IMR-90 (cell line): ENCODE measurements around the gene DIPK1A. TPM values are rescaled to one million over a fixed set of nuclear protein-coding genes. Genes with fewer than 3 reads are reported as not detected.

Source experiments
- ATAC-seq: fragments of 200-7000 bp; cut with Tn5 transposase; 2 replicates; pipeline ENCODE4 v1.9.1; 2020; ENCODE audit warnings: low read depth, mild to moderate bottlenecking, moderate library complexity
- BruUV-seq: library from RNA; stranded (reverse); fragments of 400-500 nt; replicated peaks from 2 replicates; lab custom pipeline; 2021; lab: Mats Ljungman, UMichigan
- CTCF ChIA-PET: fragments of 300-600 bp; formaldehyde crosslinking; extraction: SDS; loops from one replicate; lab custom pipeline; 2021; ENCODE audit warnings: antibody characterized with exemption; lab: Yijun Ruan, JAX
- POLR2A ChIA-PET: fragments of 300-600 bp; sonication (Branson Sonifier 250); formaldehyde crosslinking; loops from one replicate; lab custom pipeline; 2022; ENCODE audit warnings: antibody characterized with exemption; ENCODE audit not compliant: unreplicated experiment; lab: Charles Lee
- DNase-seq: peaks from one replicate; pipeline ENCODE4 v3.0.0; 2013
- H2AFZ ChIP-seq: replicated peaks from 2 replicates; pipeline ENCODE3; 2013; ENCODE audit warnings: low read length, mild to moderate bottlenecking; ENCODE audit not compliant: poor library complexity
- H2AK5ac ChIP-seq: 2 replicates; pipeline ENCODE4 v1.6.1; 2013; ENCODE audit warnings: low read depth, low read length, inconsistent platforms
- H2AK9ac ChIP-seq: replicated peaks from 2 replicates; pipeline ENCODE3; 2013; ENCODE audit warnings: mild to moderate bottlenecking, low read depth, low read length, moderate library complexity; ENCODE audit not compliant: poor library complexity
- H2BK120ac ChIP-seq: 2 replicates; pipeline ENCODE4 v1.6.1; 2013; ENCODE audit warnings: low read depth, low read length, inconsistent platforms
- H2BK15ac ChIP-seq: 3 replicates; pipeline ENCODE4 v1.6.1; 2013; ENCODE audit warnings: low read depth, low read length, inconsistent platforms
- H2BK20ac ChIP-seq: 2 replicates; pipeline ENCODE4 v1.6.1; 2013; ENCODE audit warnings: low read depth, mild to moderate bottlenecking, inconsistent platforms, low read length, moderate library complexity
- H2BK5ac ChIP-seq: 2 replicates; pipeline ENCODE4 v1.6.1; 2013; ENCODE audit warnings: mild to moderate bottlenecking, low read depth, low read length, inconsistent platforms; ENCODE audit not compliant: poor library complexity, severe bottlenecking
- H3K14ac ChIP-seq: replicated peaks from 2 replicates; pipeline ENCODE4 v1.6.1; 2013; ENCODE audit warnings: low read depth, low read length, inconsistent platforms
- H3K18ac ChIP-seq: 2 replicates; pipeline ENCODE4 v1.6.1; 2013; ENCODE audit warnings: low read depth, low read length, control low read depth
- H3K23ac ChIP-seq: 2 replicates; pipeline ENCODE4 v1.6.1; 2013; ENCODE audit warnings: low read depth, low read length, inconsistent platforms
- H3K27ac ChIP-seq: 2 replicates; pipeline ENCODE4 v1.5.1; 2013; ENCODE audit warnings: mild to moderate bottlenecking, control low read depth, low read length; ENCODE audit not compliant: insufficient read depth
- H3K27me3 ChIP-seq: 2 replicates; pipeline ENCODE4 v1.6.1; 2013; ENCODE audit warnings: low read length; ENCODE audit not compliant: control insufficient read depth, insufficient read depth
- H3K36me3 ChIP-seq: 2 replicates; pipeline ENCODE4 v1.6.1; 2013; ENCODE audit warnings: low read length, mixed read lengths; ENCODE audit not compliant: control insufficient read depth, insufficient read depth
- H3K4ac ChIP-seq: 2 replicates; pipeline ENCODE4 v1.6.1; 2013; ENCODE audit warnings: low read depth, low read length, inconsistent platforms
- H3K4me1 ChIP-seq: 2 replicates; pipeline ENCODE4 v1.6.1; 2013; ENCODE audit warnings: low read length, mixed read lengths; ENCODE audit not compliant: control insufficient read depth, insufficient read depth
- H3K4me2 ChIP-seq: 2 replicates; pipeline ENCODE4 v1.6.1; 2013; ENCODE audit warnings: low read depth, mild to moderate bottlenecking, control low read depth, low read length, moderate library complexity
- H3K4me3 ChIP-seq: 2 replicates; pipeline ENCODE4 v1.5.1; 2013; ENCODE audit warnings: low read depth, mild to moderate bottlenecking, control low read depth, low read length, moderate library complexity; ENCODE audit not compliant: insufficient read depth
- H3K56ac ChIP-seq: 2 replicates; pipeline ENCODE4 v1.6.1; 2013; ENCODE audit warnings: low read length, inconsistent platforms; ENCODE audit not compliant: insufficient read depth; ENCODE audit errors: extremely low read depth
- H3K79me1 ChIP-seq, 2 experiments: 2 replicates each; pipeline ENCODE4 v1.6.1; 2013; ENCODE audit warnings: low read length in 2 of 2, inconsistent platforms in 1 of 2, low read depth in 1 of 2
- H3K9ac ChIP-seq: 2 replicates; pipeline ENCODE4 v1.6.1; 2013; ENCODE audit warnings: low read depth, low read length, control low read depth
- H3K9me1 ChIP-seq: 2 replicates; pipeline ENCODE4 v1.6.1; 2013; ENCODE audit warnings: low read length, inconsistent platforms; ENCODE audit not compliant: insufficient read depth
- H3K9me3 ChIP-seq: 2 replicates; pipeline ENCODE4 v1.6.1; 2013; ENCODE audit warnings: low read length; ENCODE audit not compliant: control insufficient read depth, insufficient read depth
- H4K20me1 ChIP-seq: 2 replicates; pipeline ENCODE4 v1.6.1; 2013; ENCODE audit warnings: low read length, inconsistent platforms; ENCODE audit not compliant: insufficient read depth
- H4K5ac ChIP-seq: 2 replicates; pipeline ENCODE4 v1.6.1; 2013; ENCODE audit warnings: mild to moderate bottlenecking, low read depth, low read length, control low read depth
- H4K8ac ChIP-seq, 2 experiments: 2 replicates each; pipeline ENCODE4 v1.6.1; 2013; ENCODE audit warnings: low read depth in 2 of 2, low read length in 2 of 2, control low read depth in 1 of 2, inconsistent platforms in 1 of 2
- H4K91ac ChIP-seq: 2 replicates; pipeline ENCODE4 v1.6.1; 2013; ENCODE audit warnings: low read depth, low read length, inconsistent platforms; ENCODE audit not compliant: insufficient read depth
- BHLHE40 ChIP-seq: fragments of 150-350 bp; IDR thresholded peaks from 2 replicates; pipeline ENCODE4 v1.6.1; 2016; ENCODE audit warnings: mild to moderate bottlenecking, low read depth, low read length
- CEBPB ChIP-seq: IDR thresholded peaks from 2 replicates; pipeline ENCODE4 v1.6.1; 2012; ENCODE audit warnings: low read depth, low read length, improper control_type of control experiment
- CHD1 ChIP-seq: IDR thresholded peaks from 2 replicates; pipeline ENCODE4 v1.6.1; 2012; ENCODE audit warnings: low read depth, low read length, improper control_type of control experiment
- CTCF ChIP-seq: conservative IDR thresholded peaks from 2 replicates; pipeline ENCODE4 v1.5.1; 2012; ENCODE audit warnings: mild to moderate bottlenecking, low read depth, low read length, improper control_type of control experiment
- ELK1 ChIP-seq: fragments of 150-350 bp; IDR thresholded peaks from 2 replicates; pipeline ENCODE4 v1.6.1; 2016; ENCODE audit warnings: low read depth, mild to moderate bottlenecking, low read length, moderate library complexity, borderline replicate concordance
- MAFK ChIP-seq: IDR thresholded peaks from 2 replicates; pipeline ENCODE4 v1.6.1; 2012; ENCODE audit warnings: low read depth, low read length, improper control_type of control experiment
- MXI1 ChIP-seq: IDR thresholded peaks from 2 replicates; pipeline ENCODE4 v1.6.1; 2012; ENCODE audit warnings: low read depth, mild to moderate bottlenecking, low read length, moderate library complexity, borderline replicate concordance
- NFE2L2 ChIP-seq: fragments of 150-350 bp; IDR thresholded peaks from 2 replicates; pipeline ENCODE4 v1.6.1; 2016; ENCODE audit warnings: low read depth, mild to moderate bottlenecking, low read length
- RCOR1 ChIP-seq: IDR thresholded peaks from 2 replicates; pipeline ENCODE4 v1.6.1; 2012; ENCODE audit warnings: mild to moderate bottlenecking, low read length, improper control_type of control experiment; ENCODE audit not compliant: insufficient replicate concordance
- RFX5 ChIP-seq: IDR thresholded peaks from 2 replicates; pipeline ENCODE4 v1.8.0; 2012; ENCODE audit warnings: low read depth, mild to moderate bottlenecking, low read length, moderate library complexity
- SMC3 ChIP-seq: fragments of 150-350 bp; IDR thresholded peaks from 2 replicates; pipeline ENCODE4 v1.6.1; 2016; ENCODE audit warnings: low read depth, mild to moderate bottlenecking, antibody characterized with exemption, low read length, moderate library complexity
- USF2 ChIP-seq: fragments of 150-350 bp; IDR thresholded peaks from 2 replicates; pipeline ENCODE4 v1.6.1; 2017; ENCODE audit warnings: mild to moderate bottlenecking, antibody characterized with exemption, low read length, low read depth
- WGBS, 2 experiments: methylation state at CpG; one replicate each; pipeline versions ENCODE4 v1.1.5 to v1.1.7; 2013; ENCODE audit warnings: missing lambda C conversion rate in 2 of 2; ENCODE audit not compliant: insufficient read length in 1 of 2; ENCODE audit errors: extremely low coverage in 2 of 2; 5-methylcytosine and 5-hydroxymethylcytosine counted together
- dilution Hi-C: fragments of 300-500 bp; cut with HindIII; formaldehyde crosslinking; loops from one replicate; pipeline ENCODE4 v1.14.3; 2018; ENCODE audit warnings: low sequenced_read_pairs; ENCODE audit not compliant: unreplicated experiment
- in situ Hi-C: fragments of 300-500 bp; cut with MboI; formaldehyde crosslinking; loops from 3 replicates; pipeline ENCODE4 v1.14.3; 2019; ENCODE audit warnings: low sequenced_read_pairs, inconsistent platforms, mixed read lengths
- intact Hi-C: fragments of 100-400 bp; cut with micrococcal nuclease; formaldehyde crosslinking; loops from 2 replicates; pipeline ENCODE4 v1.10.0; 2022
- polyA plus RNA-seq, 3 experiments: library from polyadenylated mRNA; depleted of rRNA; stranded (reverse); fragments of >200 nt; gene quantifications; 2 replicates each; pipeline ENCODE4 v1.2.3, GENCODE V29; 2012; ENCODE audit warnings: low replicate concordance in 1 of 3
- total RNA-seq: library from RNA; depleted of rRNA; stranded (reverse); fragments of >200 nt; gene quantifications from 2 replicates; pipeline ENCODE4 v1.2.3, GENCODE V29; 2012

Gene DIPK1A
- total and polyA plus RNA-seq, 2 of the 4 experiments (the other 2 are of a cell fraction), result 4.7 to 5.7 TPM

- ATAC-seq (peak; percentile 95), DNase-seq (peak; percentile 97)
- H2BK120ac ChIP-seq, result peak within 1 kb of the TSS; percentile 39
- H3K4me2 ChIP-seq, result peak within 1 kb of the TSS; percentile 78
- H3K36me3 ChIP-seq, result peaks cover 19% of the 10 kb centered on the region
- H3K27ac ChIP-seq, result peak within 1 kb of the TSS; percentile 87
- BruUV-seq, result no TSS peak
- H2AFZ ChIP-seq, result peak within 1 kb of the TSS; percentile 91
- H3K27me3 ChIP-seq, result no peaks in the 10 kb centered on the region
- ChIA-PET POLR2A (interaction anchor here (0.5 kb wide), 2 partner anchors 160 to 347 kb away, joined by 3 to 5 read pairs; no protein-coding TSS in a partner anchor), CTCF (interaction anchor here (0.5 to 1.4 kb wide), 6 partner anchors 14 to 667 kb away, joined by 3 to 8 read pairs (median 3); no protein-coding TSS in a partner anchor)
- peak within 1 kb of the TSS; percentile 86 for H3K9ac ChIP-seq
- peak within 1 kb of the TSS; percentile 95 for H2BK5ac ChIP-seq
- peak within 1 kb of the TSS; percentile 75 for H4K91ac ChIP-seq
- peaks cover 4% of the 10 kb centered on the region for H3K4me1 ChIP-seq
- peaks cover 51% of the 10 kb centered on the region for H4K20me1 ChIP-seq
- peak within 1 kb of the TSS; percentile 58 for H3K18ac ChIP-seq
- 0 out of 3 replicates have a peak within 1 kb of the TSS, but pooled peaks have one; percentile 7 for H2BK15ac ChIP-seq
- dilution Hi-C loops, result no loop called here
- peak within 1 kb of the TSS; percentile 99 for H2AK9ac ChIP-seq
- 0% methylated on average over 33 of the region's 57 CpGs; no CpG with 5 or more reads in 1 of the 2 experiments for WGBS, 2 experiments
- peak within 1 kb of the TSS; percentile 85 for H3K4ac ChIP-seq
- H3K9me1 ChIP-seq, result 0 out of 2 replicates have a peak, but pooled peaks cover 7% of the 10 kb centered on the region
- peaks cover 0 to 17% of the 10 kb centered on the region in 2 experiments; a peak in 2 of 4 replicates for H3K79me1 ChIP-seq
- intact Hi-C loops, result loop anchor here (2.0 to 10.0 kb wide), 5 partner anchors 47 to 1330 kb away; partner anchors contain the start of genes CDC7, EVI5 and GFI1
- H3K14ac ChIP-seq, result peak within 1 kb of the TSS; percentile 92
- H4K5ac ChIP-seq, result peak within 1 kb of the TSS; percentile 75
- peak within 1 kb of the TSS; percentile 95 for H3K23ac ChIP-seq
- H3K9me3 ChIP-seq, result no peaks in the 10 kb centered on the region
- peak within 1 kb of the TSS; percentile 72 for H3K4me3 ChIP-seq
- H4K8ac ChIP-seq, result peak within 1 kb of the TSS; percentile 70 to 94
- in situ Hi-C loops, result no loop called here
- H2BK20ac ChIP-seq, result no peak within 1 kb of the TSS
- H3K56ac ChIP-seq, result peak within 1 kb of the TSS; percentile 89
- H2AK5ac ChIP-seq, result peak within 1 kb of the TSS; percentile 89
- TF ChIP-seq ELK1, result no peak
- no peak for TF ChIP-seq USF2
- peak; percentile 42 for TF ChIP-seq SMC3
- peak; percentile 96 for TF ChIP-seq CTCF
- TF ChIP-seq RFX5, result no peak
- TF ChIP-seq MAFK, result no peak
- no peak; the same call in 1 of the 2 replicates for TF ChIP-seq BHLHE40
- TF ChIP-seq CHD1, result 0 out of 2 replicates have a peak, but pooled peaks have one; percentile 31
- peak; percentile 82; the same call in 1 of the 2 replicates for TF ChIP-seq MXI1
- no peak for TF ChIP-seq NFE2L2
- no peak for TF ChIP-seq RCOR1
- TF ChIP-seq CEBPB, result no peak
Observed at GRCh38 chr1:92831762-92832536, 129.3 kb downstream of the DIPK1A start, which contains the start of gene RPL5. TSS of gene RPL5 (plus strand) at chr1:92832040. CDS start at chr1:92832115, 75 bp downstream.
